NB4 (cell line): ENCODE results near the gene FBN1.

ENCODE experiments used
- MYC ChIP-seq: IDR thresholded peaks from 2 replicates; pipeline ENCODE4 v1.6.1; 2011; ENCODE audit warnings: low read depth, low read length
- POLR2A ChIP-seq: IDR thresholded peaks from 2 replicates; pipeline ENCODE4 v1.6.1; 2011; ENCODE audit warnings: mild to moderate bottlenecking; ENCODE audit not compliant: insufficient read length; ENCODE audit errors: extremely low read depth
- TF ChIP-seq, protein P1 (sequence below): IDR thresholded peaks from one replicate; pipeline ENCODE4 v1.5.1; 2012; ENCODE audit warnings: low read depth, low read length
- TF ChIP-seq, protein P2 (sequence below): IDR thresholded peaks from 2 replicates; pipeline ENCODE4 v1.6.1; 2011; ENCODE audit warnings: low read depth, low read length

DNA sequence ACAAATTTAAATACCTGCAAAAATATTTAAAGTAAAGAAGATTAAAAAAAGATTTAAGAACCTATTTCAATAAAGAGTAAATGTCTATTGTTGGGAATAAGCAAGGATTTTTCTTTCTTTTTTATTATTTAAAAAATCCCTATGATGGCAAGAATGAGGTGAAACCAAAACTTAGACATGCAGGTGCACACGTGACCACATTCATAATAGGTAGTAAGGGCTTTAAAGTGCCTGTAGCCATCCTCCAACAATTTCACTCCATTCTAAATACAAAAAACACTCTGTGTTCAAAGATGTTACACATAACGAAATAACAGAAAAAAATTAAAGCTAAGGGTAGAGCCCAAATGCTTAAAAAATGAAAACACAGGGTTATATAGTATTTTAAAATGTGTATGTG, 74.0 kb downstream of the FBN1 start:
- TF ChIP-seq, protein P1, sequence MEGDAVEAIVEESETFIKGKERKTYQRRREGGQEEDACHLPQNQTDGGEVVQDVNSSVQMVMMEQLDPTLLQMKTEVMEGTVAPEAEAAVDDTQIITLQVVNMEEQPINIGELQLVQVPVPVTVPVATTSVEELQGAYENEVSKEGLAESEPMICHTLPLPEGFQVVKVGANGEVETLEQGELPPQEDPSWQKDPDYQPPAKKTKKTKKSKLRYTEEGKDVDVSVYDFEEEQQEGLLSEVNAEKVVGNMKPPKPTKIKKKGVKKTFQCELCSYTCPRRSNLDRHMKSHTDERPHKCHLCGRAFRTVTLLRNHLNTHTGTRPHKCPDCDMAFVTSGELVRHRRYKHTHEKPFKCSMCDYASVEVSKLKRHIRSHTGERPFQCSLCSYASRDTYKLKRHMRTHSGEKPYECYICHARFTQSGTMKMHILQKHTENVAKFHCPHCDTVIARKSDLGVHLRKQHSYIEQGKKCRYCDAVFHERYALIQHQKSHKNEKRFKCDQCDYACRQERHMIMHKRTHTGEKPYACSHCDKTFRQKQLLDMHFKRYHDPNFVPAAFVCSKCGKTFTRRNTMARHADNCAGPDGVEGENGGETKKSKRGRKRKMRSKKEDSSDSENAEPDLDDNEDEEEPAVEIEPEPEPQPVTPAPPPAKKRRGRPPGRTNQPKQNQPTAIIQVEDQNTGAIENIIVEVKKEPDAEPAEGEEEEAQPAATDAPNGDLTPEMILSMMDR: no peak
- TF ChIP-seq POLR2A: no peak
- TF ChIP-seq MYC: no peak
- TF ChIP-seq, protein P2, sequence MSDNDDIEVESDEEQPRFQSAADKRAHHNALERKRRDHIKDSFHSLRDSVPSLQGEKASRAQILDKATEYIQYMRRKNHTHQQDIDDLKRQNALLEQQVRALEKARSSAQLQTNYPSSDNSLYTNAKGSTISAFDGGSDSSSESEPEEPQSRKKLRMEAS: no peak
